A549 (cell line): ENCODE data around the gene BRF1.

Experiments
- E2F6 ChIP-seq: IDR thresholded peaks from 2 replicates; pipeline ENCODE4 v1.6.1; 2012; ENCODE audit warnings: low read depth, borderline replicate concordance
- HDAC2 ChIP-seq: fragments of 200-600 bp; sonication (generic); IDR thresholded peaks from 2 replicates; pipeline ENCODE4 v1.6.1; 2016
- POLR2A ChIP-seq: IDR thresholded peaks from 2 replicates; pipeline ENCODE4 v1.6.1; 2012; ENCODE audit warnings: mild to moderate bottlenecking, low read length

- TF ChIP-seq POLR2A (no peak), HDAC2 (no peak), E2F6 (no peak)
These were observed 130.8 kb downstream of the BRF1 start for GRCh38 chr14:105169776-105170655.
